Mesenteric fat pad (tissue), 1 donor: ENCODE data around the gene DNAI2. TPM values are rescaled to one million over a fixed set of nuclear protein-coding genes. Genes with fewer than 3 reads are reported as not detected.

ENCODE experiments used
- DNase-seq: peaks from one replicate; pipeline ENCODE4 v3.0.0-alpha.2; 2020; ENCODE audit warnings: low spot score
- total RNA-seq: library from RNA; stranded (reverse); fragmentation: NEBNext Ultra II Directional; extraction: Animal tissue kit (Norgen Biotek cat#: 25700); gene quantifications from one replicate; pipeline ENCODE4 v1.2.1, GENCODE V29; 2021
- donor health status: DM: yes; HTN: yes; CAD: no.

Gene DNAI2
- total RNA-seq, 1 donor from 2014 or later, result not detected

GRCh38 chr17:74361230-74362068 is 87.4 kb downstream of the DNAI2 start, which contains the start of gene BTBD17:
Gene BTBD17 (minus strand): TSS chr17:74361868. CDS start chr17:74361819, 49 bp downstream.
- DNase-seq, result no peak

GRCh38 chr17:74362069-74362405 is 88.0 kb downstream of the DNAI2 start:
- no peak for DNase-seq

DNA sequence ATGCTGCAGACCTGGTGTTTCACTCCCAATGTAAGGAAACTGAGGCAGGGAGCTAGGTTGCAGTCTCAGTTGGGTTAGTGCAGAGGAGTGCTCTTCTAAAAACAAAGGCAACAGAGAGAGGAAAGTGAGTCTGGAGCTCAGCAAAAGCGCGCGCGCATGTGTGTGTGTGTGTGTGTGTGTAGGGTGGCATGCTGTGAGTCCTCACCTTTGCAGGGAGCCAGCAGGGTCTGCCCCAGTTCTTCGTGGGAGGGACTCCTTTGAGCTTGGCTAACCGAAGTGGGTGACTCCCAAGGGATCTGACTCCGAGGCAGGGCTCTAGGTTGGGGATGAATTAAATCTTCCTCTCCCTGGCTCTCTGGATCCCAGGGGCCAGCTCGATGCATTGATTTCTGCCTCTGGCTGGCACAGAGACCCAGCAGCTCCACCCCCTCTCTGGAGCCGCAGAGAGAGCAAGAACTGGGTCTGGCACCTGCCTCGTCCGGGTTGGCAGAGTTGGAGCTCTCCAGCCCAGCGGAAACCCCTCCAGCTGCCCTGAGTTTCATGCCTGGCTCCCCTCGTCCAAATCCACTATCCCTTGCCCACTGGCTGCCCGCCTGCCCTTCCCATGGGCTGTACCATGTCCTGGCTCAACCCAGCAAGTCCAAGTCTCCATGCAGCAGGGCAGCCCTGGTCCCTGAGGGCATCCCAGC is 88.9 kb downstream of the DNAI2 start:
- no peak for DNase-seq

Other genes with a start within 250 kb of the DNAI2 start
- gene RPL38, start 70.6 kb upstream of the DNAI2 start, total RNA-seq, result 642 TPM
- 5.6 TPM for gene TTYH2, start 60.7 kb upstream of the DNAI2 start, total RNA-seq
- 1.9 TPM for gene KIF19, start 52.0 kb downstream of the DNAI2 start, total RNA-seq
- not detected for gene BTBD17, start 87.6 kb downstream of the DNAI2 start, total RNA-seq
- gene GPR142, start 93.3 kb downstream of the DNAI2 start, total RNA-seq, result not detected
- gene GPRC5C, start 157.9 kb downstream of the DNAI2 start, total RNA-seq, result 17.9 TPM
- 19.0 TPM for gene CD300A, start 192.4 kb downstream of the DNAI2 start, total RNA-seq